GM12878 (cell line): ENCODE data around the gene PDE1C. TPM values are rescaled to one million over a fixed set of nuclear protein-coding genes. Genes with fewer than 3 reads are reported as not detected.

Experiments used
- ATAC-seq: fragments of 200-7000 bp; cut with Tn5 transposase; 3 replicates; pipeline ENCODE4 v1.9.1; 2020; ENCODE audit warnings: mild to moderate bottlenecking, moderate library complexity
- BruUV-seq: library from RNA; stranded (reverse); fragments of 400-500 nt; replicated peaks from 2 replicates; lab custom pipeline; 2021; lab: Mats Ljungman, UMichigan
- CTCF ChIA-PET: fragments of 300-600 bp; sonication (Branson Sonifier 250); formaldehyde crosslinking; extraction: SDS; loops from one replicate; lab custom pipeline; 2021; ENCODE audit warnings: inconsistent platforms; lab: Yijun Ruan, JAX
- POLR2A ChIA-PET: fragments of 350-600 bp; formaldehyde crosslinking; extraction: SDS; loops from one replicate; lab custom pipeline; 2021; ENCODE audit warnings: inconsistent platforms; lab: Charles Lee
- RAD21 ChIA-PET: fragments of 300-600 bp; sonication (Branson Sonifier 250); formaldehyde crosslinking; loops from one replicate; lab custom pipeline; 2023; ENCODE audit warnings: antibody characterized with exemption; ENCODE audit not compliant: unreplicated experiment; lab: Charles Lee
- SMC1A ChIA-PET: fragments of 300-600 bp; sonication (Branson Sonifier 250); formaldehyde crosslinking; loops from one replicate; lab custom pipeline; 2023; ENCODE audit not compliant: unreplicated experiment, uncharacterized antibody; lab: Charles Lee
- DNase-seq: peaks from one replicate; pipeline ENCODE4 v3.0.0-alpha.2; 2011; ENCODE audit warnings: low read depth, low spot score
- FAIRE-seq: peaks from 3 replicates; lab custom pipeline; 2011; peaks lifted over from hg19 to GRCh38; lab: Jason Lieb, UNC
- H2AFZ ChIP-seq: 2 replicates; pipeline ENCODE4 v1.6.0; 2011; ENCODE audit warnings: low read depth, low read length, control low read depth; ENCODE audit not compliant: control insufficient read depth
- H3K27ac ChIP-seq: 2 replicates; pipeline ENCODE4 v1.5.1; 2011; ENCODE audit warnings: control low read depth; ENCODE audit not compliant: control insufficient read depth, insufficient read depth
- H3K27me3 ChIP-seq, 2 experiments: replicated peaks in 1 of 2; 2 replicates each; pipeline versions ENCODE4 v1.6.0 to v1.6.1; 2011; ENCODE audit warnings: low read length in 1 of 2; ENCODE audit not compliant: control insufficient read depth in 2 of 2, insufficient read depth in 2 of 2
- H3K36me3 ChIP-seq, 2 experiments: 2 replicates each; pipeline ENCODE4 v1.5.1; 2011; ENCODE audit warnings: low read length in 1 of 2; ENCODE audit not compliant: control insufficient read depth in 2 of 2, insufficient read depth in 2 of 2
- H3K4me1 ChIP-seq: 2 replicates; pipeline ENCODE4 v1.6.1; 2011; ENCODE audit warnings: mild to moderate bottlenecking, low read length, moderate library complexity, mixed read lengths; ENCODE audit not compliant: control insufficient read depth, insufficient read depth
- H3K4me2 ChIP-seq: 2 replicates; pipeline ENCODE4 v1.6.0; 2011; ENCODE audit warnings: control low read depth; ENCODE audit not compliant: control insufficient read depth, insufficient read depth
- H3K4me3 ChIP-seq: fragments of 200-600 bp; sonication (generic); 2 replicates; pipeline ENCODE4 v1.5.1; 2016
- H3K79me2 ChIP-seq: 2 replicates; pipeline ENCODE4 v1.6.0; 2011; ENCODE audit warnings: low read length; ENCODE audit not compliant: control insufficient read depth, insufficient read depth
- H3K9ac ChIP-seq: 2 replicates; pipeline ENCODE4 v1.8.0; 2011; ENCODE audit warnings: low read length, control low read depth, mixed read lengths; ENCODE audit not compliant: control insufficient read depth, insufficient read depth
- H3K9me3 ChIP-seq: replicated peaks from 3 replicates; pipeline ENCODE4 v1.5.1; 2011; ENCODE audit warnings: mild to moderate bottlenecking, low read length; ENCODE audit not compliant: control insufficient read depth, insufficient read depth
- H4K20me1 ChIP-seq: 2 replicates; pipeline ENCODE4 v1.6.0; 2011; ENCODE audit not compliant: control insufficient read depth, insufficient read depth
- ATF7 ChIP-seq: fragments of 450-650 bp; IDR thresholded peaks from 2 replicates; pipeline ENCODE4 v1.6.1; 2016; ENCODE audit warnings: low read depth, mild to moderate bottlenecking
- CHD1 ChIP-seq: IDR thresholded peaks from 2 replicates; pipeline ENCODE4 v1.6.1; 2012; ENCODE audit warnings: low read depth, low read length, improper control_type of control experiment
- CREB1 ChIP-seq: IDR thresholded peaks from 2 replicates; pipeline ENCODE4 v1.6.1; 2012; ENCODE audit warnings: low read depth, mild to moderate bottlenecking, inconsistent platforms
- NBN ChIP-seq: fragments of 450-650 bp; IDR thresholded peaks from 2 replicates; pipeline ENCODE4 v1.6.1; 2016
- NFYB ChIP-seq: IDR thresholded peaks from 2 replicates; pipeline ENCODE4 v1.6.1; 2011; ENCODE audit warnings: low read depth, mild to moderate bottlenecking, low read length, improper control_type of control experiment, moderate library complexity; ENCODE audit not compliant: insufficient read depth
- PBX3 ChIP-seq: IDR thresholded peaks from 2 replicates; pipeline ENCODE4 v1.6.1; 2011; ENCODE audit warnings: mild to moderate bottlenecking, low read depth, low read length, moderate library complexity; ENCODE audit not compliant: insufficient replicate concordance
- POLR2AphosphoS2 ChIP-seq: IDR thresholded peaks from 2 replicates; pipeline ENCODE4 v1.6.1; 2011; ENCODE audit warnings: low read depth, mild to moderate bottlenecking, low read length, improper control_type of control experiment, moderate library complexity
- POLR2AphosphoS5 ChIP-seq: IDR thresholded peaks from 2 replicates; pipeline ENCODE4 v1.6.1; 2011; ENCODE audit warnings: mild to moderate bottlenecking, low read length, inconsistent platforms
- SMC3 ChIP-seq: IDR thresholded peaks from 2 replicates; pipeline ENCODE4 v1.6.1; 2011; ENCODE audit warnings: low read length, improper control_type of control experiment, borderline replicate concordance
- SRF ChIP-seq, 2 experiments: IDR thresholded peaks; 2 replicates each; pipeline ENCODE4 v1.6.1; 2011; ENCODE audit warnings: low read depth in 2 of 2, low read length in 2 of 2, mild to moderate bottlenecking in 1 of 2, moderate library complexity in 1 of 2
- TCF3 ChIP-seq: IDR thresholded peaks from 2 replicates; pipeline ENCODE4 v1.6.1; 2012; ENCODE audit warnings: low read depth, mild to moderate bottlenecking, low read length, borderline replicate concordance; ENCODE audit not compliant: insufficient read depth
- ZBED1 ChIP-seq: IDR thresholded peaks from 2 replicates; pipeline ENCODE4 v1.6.1; 2016; ENCODE audit warnings: borderline replicate concordance
- WGBS: methylation state at CpG from one replicate; pipeline ENCODE4 v1.1.6; 2016; ENCODE audit warnings: low lambda C conversion rate; ENCODE audit not compliant: insufficient replicate concordance, insufficient coverage; ENCODE audit errors: missing lambda C conversion rate; 5-methylcytosine and 5-hydroxymethylcytosine counted together
- in situ Hi-C: fragments of 300-500 bp; cut with MboI; formaldehyde crosslinking; loops from 9 replicates; pipeline ENCODE4 v1.14.3; 2018; ENCODE audit warnings: mixed read lengths
- intact Hi-C: fragments of 100-400 bp; cut with micrococcal nuclease; formaldehyde crosslinking; loops from one replicate; pipeline ENCODE4 v1.14.2; 2022; ENCODE audit not compliant: unreplicated experiment
- polyA plus RNA-seq, 11 experiments: library from polyadenylated mRNA; depleted of rRNA in 4 of 11; unstranded in 6 of 11; stranded (reverse) in 5 of 11; fragments of >200 nt; fragmentation: Nextera tagmentation in 4 of 11; fragmentation: Illumina TruSeq in 1 of 11; extraction: Ambion mirVana in 4 of 11; extraction: Trizol in 1 of 11; gene quantifications; 1 replicate in 1 of 11; 2 replicates in 10 of 11; pipeline versions ENCODE4 v1.2.1 to v1.2.3, GENCODE V29; 2011 to 2016; ENCODE audit warnings: inconsistent platforms in 2 of 11, missing spikeins in 2 of 11, low read depth in 1 of 11
- total RNA-seq, 4 experiments: library from RNA; depleted of rRNA in 3 of 4; stranded (reverse); fragments of >200 nt in 3 of 4; fragmentation: Illumina TruSeq in 1 of 4; extraction: Trizol in 1 of 4; gene quantifications; 2 replicates each; pipeline versions ENCODE4 v1.2.1 to v1.2.3, GENCODE V29; 2013 to 2021
- TF ChIP-seq, protein P1 (sequence below): fragments of 450-650 bp; IDR thresholded peaks from 2 replicates; pipeline ENCODE4 v1.6.1; 2017; ENCODE audit warnings: antibody characterized with exemption, mild to moderate bottlenecking, moderate library complexity

The PDE1C gene
- total and polyA plus RNA-seq, 10 of the 15 experiments (the other 5 are each of a cell fraction or from before 2014, with no cell fraction given) = 0.29 to 2.3 (median 0.70) TPM

- H4K20me1 ChIP-seq = no peaks in the 10 kb centered on the region
- BruUV-seq = no TSS peak
- no peaks in the 10 kb centered on the region for H3K79me2 ChIP-seq
- H3K27me3 ChIP-seq = no peaks in the 10 kb centered on the region; a peak in 2 of 4 replicates
- no peak overlapping the region for H3K4me2 ChIP-seq
- ChIA-PET POLR2A (no interaction called here), RAD21 (no interaction called here), CTCF (no interaction called here), SMC1A (interaction anchor here (1.0 kb wide), 1 partner anchor 15 kb away, joined by 3 read pairs; no protein-coding TSS in a partner anchor)
- in situ Hi-C loops = no loop called here
- ATAC-seq (no peak), FAIRE-seq (no peak)
- H3K4me1 ChIP-seq = no peaks in the 10 kb centered on the region
- no peaks in the 10 kb centered on the region for H3K36me3 ChIP-seq
- no peak overlapping the region for H3K27ac ChIP-seq
- H3K4me3 ChIP-seq = no peak overlapping the region
- no peak overlapping the region for H2AFZ ChIP-seq
- TF ChIP-seq ZBED1 (no peak), TCF3 (no peak), SMC3 (no peak), CREB1 (no peak), SRF (IDR thresholded peaks at IDR 0.05; ENCODE audit: low read depth in 2 of 2, low read length in 2 of 2) (no peak), POLR2AphosphoS2 (no peak), CHD1 (no peak)
- TF ChIP-seq, all 136 proteins: peak for 0
- no peak for DNase-seq
- H3K9me3 ChIP-seq = no peaks in the 10 kb centered on the region
- H3K9ac ChIP-seq = no peak overlapping the region
- intact Hi-C loops = no loop called here
Observed at GRCh38 chr7:31970501-31970900, 99.7 kb downstream of the PDE1C start.

- Histone ChIP-seq H3K27ac (no peak overlapping the region), H3K4me3 (no peak overlapping the region), H3K9ac (no peak overlapping the region), H2AFZ (no peak overlapping the region), H4K20me1 (no peaks in the 10 kb centered on the region), H3K36me3 (no peaks in the 10 kb centered on the region), H3K79me2 (no peaks in the 10 kb centered on the region), H3K4me2 (no peak overlapping the region), H3K27me3 (no peaks in the 10 kb centered on the region), H3K9me3 (no peaks in the 10 kb centered on the region; the same call in 2 of the 3 replicates), H3K4me1 (no peaks in the 10 kb centered on the region)
- RAD21 ChIA-PET = no interaction called here
- BruUV-seq = no TSS peak
- intact Hi-C loops = no loop called here
- 26% methylated on average over 8 of the region's 8 CpGs for WGBS
- SMC1A ChIA-PET = no interaction called here
- FAIRE-seq = no peak
- no peak for DNase-seq
- CTCF ChIA-PET = no interaction called here
- in situ Hi-C loops = no loop called here
- no peak for ATAC-seq
- POLR2A ChIA-PET = no interaction called here
- TF ChIP-seq TCF3 = no peak
- TF ChIP-seq NFYB = no peak
- TF ChIP-seq, protein P1, sequence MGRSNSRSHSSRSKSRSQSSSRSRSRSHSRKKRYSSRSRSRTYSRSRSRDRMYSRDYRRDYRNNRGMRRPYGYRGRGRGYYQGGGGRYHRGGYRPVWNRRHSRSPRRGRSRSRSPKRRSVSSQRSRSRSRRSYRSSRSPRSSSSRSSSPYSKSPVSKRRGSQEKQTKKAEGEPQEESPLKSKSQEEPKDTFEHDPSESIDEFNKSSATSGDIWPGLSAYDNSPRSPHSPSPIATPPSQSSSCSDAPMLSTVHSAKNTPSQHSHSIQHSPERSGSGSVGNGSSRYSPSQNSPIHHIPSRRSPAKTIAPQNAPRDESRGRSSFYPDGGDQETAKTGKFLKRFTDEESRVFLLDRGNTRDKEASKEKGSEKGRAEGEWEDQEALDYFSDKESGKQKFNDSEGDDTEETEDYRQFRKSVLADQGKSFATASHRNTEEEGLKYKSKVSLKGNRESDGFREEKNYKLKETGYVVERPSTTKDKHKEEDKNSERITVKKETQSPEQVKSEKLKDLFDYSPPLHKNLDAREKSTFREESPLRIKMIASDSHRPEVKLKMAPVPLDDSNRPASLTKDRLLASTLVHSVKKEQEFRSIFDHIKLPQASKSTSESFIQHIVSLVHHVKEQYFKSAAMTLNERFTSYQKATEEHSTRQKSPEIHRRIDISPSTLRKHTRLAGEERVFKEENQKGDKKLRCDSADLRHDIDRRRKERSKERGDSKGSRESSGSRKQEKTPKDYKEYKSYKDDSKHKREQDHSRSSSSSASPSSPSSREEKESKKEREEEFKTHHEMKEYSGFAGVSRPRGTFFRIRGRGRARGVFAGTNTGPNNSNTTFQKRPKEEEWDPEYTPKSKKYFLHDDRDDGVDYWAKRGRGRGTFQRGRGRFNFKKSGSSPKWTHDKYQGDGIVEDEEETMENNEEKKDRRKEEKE = no peak
- no peak for TF ChIP-seq ATF7
- no peak for TF ChIP-seq NBN
- TF ChIP-seq POLR2AphosphoS5 = no peak
- TF ChIP-seq PBX3 = no peak
Observed at GRCh38 chr7:31963569-31964175, 106.5 kb downstream of the PDE1C start.
